ENCODE measurements around the gene ONECUT3. TPM values are rescaled to one million over a fixed set of nuclear protein-coding genes. Genes with fewer than 3 reads are reported as not detected.
"Not testable (repeated sequence)": the region's sequence is repeated elsewhere in the genome, so short reads cannot be mapped to it uniquely, and the experiment has no call there.

ONECUT3 gene
- total and polyA plus RNA-seq, 3 donors from 2014 or later: 0.13 to 0.39 (median 0.25) TPM

GRCh38 chr19:1790054-1790792, 36.9 kb downstream of the ONECUT3 start:
- Histone ChIP-seq H3K27me3 (no peaks in the 10 kb centered on the region), H3K9me3 (no peaks in the 10 kb centered on the region), H3K4me1 (peaks cover 6% of the 10 kb centered on the region), H3K36me3 (ENCODE audit: low read depth, missing control alignments) (no peaks in the 10 kb centered on the region), H3K27ac (no peak overlapping the region), H3K4me3 (peak overlapping the region in 1 of 2 donors; percentile 36)
- intact Hi-C loops (cut with DNase I; ENCODE audit: low total_unique reads): no loop called here
- 25 to 32% methylated on average over 3 to 4 of the region's 7 CpGs for WGBS, 2 donors
- no peak for TF ChIP-seq POLR2A (IDR thresholded peaks at IDR 0.05)
- TF ChIP-seq, protein P1, sequence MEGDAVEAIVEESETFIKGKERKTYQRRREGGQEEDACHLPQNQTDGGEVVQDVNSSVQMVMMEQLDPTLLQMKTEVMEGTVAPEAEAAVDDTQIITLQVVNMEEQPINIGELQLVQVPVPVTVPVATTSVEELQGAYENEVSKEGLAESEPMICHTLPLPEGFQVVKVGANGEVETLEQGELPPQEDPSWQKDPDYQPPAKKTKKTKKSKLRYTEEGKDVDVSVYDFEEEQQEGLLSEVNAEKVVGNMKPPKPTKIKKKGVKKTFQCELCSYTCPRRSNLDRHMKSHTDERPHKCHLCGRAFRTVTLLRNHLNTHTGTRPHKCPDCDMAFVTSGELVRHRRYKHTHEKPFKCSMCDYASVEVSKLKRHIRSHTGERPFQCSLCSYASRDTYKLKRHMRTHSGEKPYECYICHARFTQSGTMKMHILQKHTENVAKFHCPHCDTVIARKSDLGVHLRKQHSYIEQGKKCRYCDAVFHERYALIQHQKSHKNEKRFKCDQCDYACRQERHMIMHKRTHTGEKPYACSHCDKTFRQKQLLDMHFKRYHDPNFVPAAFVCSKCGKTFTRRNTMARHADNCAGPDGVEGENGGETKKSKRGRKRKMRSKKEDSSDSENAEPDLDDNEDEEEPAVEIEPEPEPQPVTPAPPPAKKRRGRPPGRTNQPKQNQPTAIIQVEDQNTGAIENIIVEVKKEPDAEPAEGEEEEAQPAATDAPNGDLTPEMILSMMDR (IDR thresholded peaks at IDR 0.05): no peak
- no peak for DNase-seq

- DNase-seq: no peak
- intact Hi-C loops (cut with DNase I; ENCODE audit: low total_unique reads): no loop called here
- peaks cover 11% of the 10 kb centered on the region for H3K4me1 ChIP-seq
- H3K4me3 ChIP-seq: no peak overlapping the region
- H3K9me3 ChIP-seq: no peaks in the 10 kb centered on the region
- 80 to 91% methylated on average over 6 to 14 of the region's 14 CpGs for WGBS, 2 donors
- no peaks in the 10 kb centered on the region for H3K27me3 ChIP-seq
- H3K36me3 ChIP-seq (ENCODE audit: low read depth, missing control alignments): no peaks in the 10 kb centered on the region
- TF ChIP-seq, protein P1 (IDR thresholded peaks at IDR 0.05): no peak
- no peak for TF ChIP-seq POLR2A (IDR thresholded peaks at IDR 0.05)
- no peak overlapping the region for H3K27ac ChIP-seq
Measured at GRCh38 chr19:1791879-1792278, 38.6 kb downstream of the ONECUT3 start.

- intact Hi-C loops (cut with DNase I; ENCODE audit: low total_unique reads): no loop called here
- DNase-seq: no peak
Measured at GRCh38 chr19:1794424-1795172, 41.3 kb downstream of the ONECUT3 start.

GRCh38 chr19:1796395-1797142, 43.3 kb downstream of the ONECUT3 start:
- no peaks in the 10 kb centered on the region for H3K27me3 ChIP-seq
- H3K4me1 ChIP-seq: peaks cover 5% of the 10 kb centered on the region

More at GRCh38 chr19:1794424-1795172, 41.3 kb downstream of the ONECUT3 start:
- WGBS, 2 donors: 87 to 92% methylated on average over 18 to 20 of the region's 20 CpGs
- TF ChIP-seq, protein P1 (IDR thresholded peaks at IDR 0.05): no peak
- TF ChIP-seq POLR2A (IDR thresholded peaks at IDR 0.05): no peak
- no peaks in the 10 kb centered on the region for H3K27me3 ChIP-seq
- H3K4me3 ChIP-seq: no peak overlapping the region
- H3K4me1 ChIP-seq: peaks cover 7% of the 10 kb centered on the region
- no peak overlapping the region for H3K27ac ChIP-seq
- no peaks in the 10 kb centered on the region for H3K36me3 ChIP-seq (ENCODE audit: low read depth, missing control alignments)
- no peaks in the 10 kb centered on the region for H3K9me3 ChIP-seq

DNA sequence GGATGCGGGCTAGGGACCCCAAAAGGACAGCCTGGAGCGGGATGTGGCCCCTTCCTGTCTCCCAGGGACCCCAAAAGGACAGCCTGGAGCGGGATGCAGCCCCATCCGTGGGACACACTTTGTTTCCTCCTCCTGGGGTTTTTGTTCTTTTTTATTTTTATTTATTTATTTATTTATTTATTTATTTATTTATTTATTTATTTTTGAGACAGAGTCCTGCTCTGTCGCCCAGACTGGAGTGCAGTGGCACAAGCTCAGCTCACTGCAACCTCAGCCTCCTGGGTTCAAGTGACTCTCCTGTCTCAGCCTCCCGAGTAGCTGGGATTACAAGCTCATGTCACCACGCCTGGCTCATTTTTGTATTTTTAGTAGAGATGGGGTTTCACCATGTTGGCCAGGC, 44.0 kb downstream of the ONECUT3 start:
- H3K9me3 ChIP-seq; H3K27me3 ChIP-seq; intact Hi-C loops (cut with DNase I; ENCODE audit: low total_unique reads); H3K4me1 ChIP-seq; DNase-seq; H3K36me3 ChIP-seq (ENCODE audit: low read depth, missing control alignments); H3K4me3 ChIP-seq; H3K27ac ChIP-seq: not testable (repeated sequence)
- 89 to 93% methylated on average over 7 of the region's 7 CpGs for WGBS, 2 donors

More at GRCh38 chr19:1796395-1797142, 43.3 kb downstream of the ONECUT3 start:
- H3K9me3 ChIP-seq: no peaks in the 10 kb centered on the region
- no peak overlapping the region for H3K27ac ChIP-seq
- DNase-seq: no peak
- intact Hi-C loops (cut with DNase I; ENCODE audit: low total_unique reads): no loop called here
- WGBS, 2 donors: 69 to 73% methylated on average over 9 to 52 of the region's 52 CpGs
- TF ChIP-seq, protein P1 (IDR thresholded peaks at IDR 0.05): no peak
- TF ChIP-seq POLR2A (IDR thresholded peaks at IDR 0.05): no peak
- H3K4me3 ChIP-seq: no peak overlapping the region
- no peaks in the 10 kb centered on the region for H3K36me3 ChIP-seq (ENCODE audit: low read depth, missing control alignments)
